Measurements from ENCODE around the gene AGPAT3. TPM values are rescaled to one million over a fixed set of nuclear protein-coding genes. Genes with fewer than 3 reads are reported as not detected.

AGPAT3 gene
- total RNA-seq, 4 donors from 2014 or later, result 61.0 to 77.9 (median 69.4) TPM

- Histone ChIP-seq H3K27me3 (no peaks in the 10 kb centered on the region), H3K4me3 (no peak overlapping the region), H3K9me3 (no peaks in the 10 kb centered on the region), H3K4me1 (peaks cover 20% of the 10 kb centered on the region), H3K36me3 (peaks cover 16% of the 10 kb centered on the region), H3K27ac (peak overlapping the region; percentile 39)
- no peak for DNase-seq (ENCODE audit: low spot score in 2 of 2)
- TF ChIP-seq POLR2A (IDR thresholded peaks at IDR 0.05) (no peak), EP300 (IDR thresholded peaks at IDR 0.05) (no peak)
- 95% methylated on average over 12 of the region's 12 CpGs for WGBS
These were observed 72.2 kb downstream of the AGPAT3 start for GRCh38 chr21:43937051-43937832.

DNA sequence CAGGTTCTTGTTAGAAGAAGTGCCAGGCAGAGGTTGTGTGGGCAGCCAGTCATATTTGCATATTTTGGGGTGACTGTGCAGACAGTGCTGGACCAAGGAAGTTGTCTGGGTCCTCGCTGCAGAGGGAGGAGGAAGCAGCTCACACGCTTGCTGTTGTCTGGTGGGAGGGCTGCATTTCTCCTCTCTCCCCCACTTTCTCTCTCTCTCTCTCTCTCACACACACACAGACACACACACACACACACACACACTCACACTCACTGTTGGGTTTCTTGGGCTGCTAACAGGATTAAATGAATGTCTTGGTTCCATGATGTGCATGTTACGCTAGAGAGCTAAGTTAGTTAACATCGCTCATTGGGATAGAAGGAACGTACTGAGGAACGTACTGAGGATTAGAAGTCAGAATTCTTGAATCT lies 72.9 kb downstream of the AGPAT3 start:
- no peak for TF ChIP-seq POLR2A (IDR thresholded peaks at IDR 0.05)
- TF ChIP-seq POLR2AphosphoS5 (IDR thresholded peaks at IDR 0.05), result no peak
- WGBS, result 98% methylated on average over 6 of the region's 6 CpGs
- DNase-seq (ENCODE audit: low spot score in 2 of 2), result no peak
- Histone ChIP-seq H3K9me3 (no peaks in the 10 kb centered on the region), H3K27ac (no peak overlapping the region), H3K27me3 (no peaks in the 10 kb centered on the region), H3K4me3 (no peak overlapping the region), H3K4me1 (peaks cover 20% of the 10 kb centered on the region), H3K36me3 (peaks cover 19% of the 10 kb centered on the region)

DNA sequence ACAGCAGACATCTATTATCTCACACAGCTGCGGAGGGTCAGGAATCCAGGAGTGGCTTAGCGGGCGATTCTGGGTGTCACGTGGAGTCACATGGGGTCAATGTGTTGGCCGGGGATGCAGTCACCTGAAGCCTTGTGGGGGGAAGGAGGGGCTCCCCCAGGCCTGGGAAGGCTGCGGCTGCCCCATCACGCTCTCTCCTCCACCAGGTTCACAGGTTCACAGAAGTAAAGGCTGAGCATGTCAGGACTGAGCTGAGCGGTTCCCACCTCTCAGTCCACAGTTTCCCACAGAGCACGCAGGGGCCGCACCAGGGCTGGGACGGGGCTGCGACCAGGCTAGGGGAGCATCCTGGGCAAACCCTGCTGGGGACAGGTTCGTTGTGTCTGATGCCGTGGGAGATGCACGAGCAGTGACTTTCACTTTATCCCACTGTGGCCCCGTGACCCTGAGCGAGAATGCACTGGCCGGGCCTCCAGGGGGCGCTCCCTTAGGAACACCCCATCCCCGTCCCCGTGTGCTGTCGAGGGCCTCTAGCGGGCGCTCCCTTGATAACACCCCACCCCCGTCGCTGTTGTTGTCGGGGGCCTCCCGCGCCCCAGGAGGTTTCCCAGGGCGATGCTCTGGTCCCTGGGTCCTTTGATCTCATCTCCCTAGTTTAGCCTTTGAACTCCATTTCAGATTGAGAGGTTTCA lies 73.9 kb downstream of the AGPAT3 start:
- Histone ChIP-seq H3K9me3 (no peaks in the 10 kb centered on the region), H3K27ac (no peak overlapping the region), H3K27me3 (no peaks in the 10 kb centered on the region), H3K4me1 (peaks cover 22% of the 10 kb centered on the region), H3K36me3 (peaks cover 19% of the 10 kb centered on the region), H3K4me3 (peak overlapping the region; percentile 45)
- TF ChIP-seq CTCF (IDR thresholded peaks at IDR 0.05) (peak; percentile 78 to 90), POLR2AphosphoS5 (IDR thresholded peaks at IDR 0.05) (no peak), EP300 (IDR thresholded peaks at IDR 0.05) (no peak), POLR2A (IDR thresholded peaks at IDR 0.05) (no peak)
- WGBS, result 45% methylated on average over 18 of the region's 30 CpGs
- DNase-seq (ENCODE audit: low spot score in 2 of 2), result peak in 1 of 2 donors; percentile 90

GRCh38 chr21:43939443-43940328 lies 74.7 kb downstream of the AGPAT3 start:
- H3K27ac ChIP-seq, result no peak overlapping the region
- peaks cover 29% of the 10 kb centered on the region for H3K4me1 ChIP-seq
- no peaks in the 10 kb centered on the region for H3K27me3 ChIP-seq
- peaks cover 19% of the 10 kb centered on the region for H3K36me3 ChIP-seq
- H3K4me3 ChIP-seq, result no peak overlapping the region
- TF ChIP-seq POLR2A (IDR thresholded peaks at IDR 0.05) (no peak), CTCF (IDR thresholded peaks at IDR 0.05) (no peak), POLR2AphosphoS5 (IDR thresholded peaks at IDR 0.05) (no peak), EP300 (IDR thresholded peaks at IDR 0.05) (no peak)
- WGBS, result 85% methylated on average over 4 of the region's 30 CpGs
- no peak for DNase-seq (ENCODE audit: low spot score in 2 of 2)
- no peaks in the 10 kb centered on the region for H3K9me3 ChIP-seq

DNA sequence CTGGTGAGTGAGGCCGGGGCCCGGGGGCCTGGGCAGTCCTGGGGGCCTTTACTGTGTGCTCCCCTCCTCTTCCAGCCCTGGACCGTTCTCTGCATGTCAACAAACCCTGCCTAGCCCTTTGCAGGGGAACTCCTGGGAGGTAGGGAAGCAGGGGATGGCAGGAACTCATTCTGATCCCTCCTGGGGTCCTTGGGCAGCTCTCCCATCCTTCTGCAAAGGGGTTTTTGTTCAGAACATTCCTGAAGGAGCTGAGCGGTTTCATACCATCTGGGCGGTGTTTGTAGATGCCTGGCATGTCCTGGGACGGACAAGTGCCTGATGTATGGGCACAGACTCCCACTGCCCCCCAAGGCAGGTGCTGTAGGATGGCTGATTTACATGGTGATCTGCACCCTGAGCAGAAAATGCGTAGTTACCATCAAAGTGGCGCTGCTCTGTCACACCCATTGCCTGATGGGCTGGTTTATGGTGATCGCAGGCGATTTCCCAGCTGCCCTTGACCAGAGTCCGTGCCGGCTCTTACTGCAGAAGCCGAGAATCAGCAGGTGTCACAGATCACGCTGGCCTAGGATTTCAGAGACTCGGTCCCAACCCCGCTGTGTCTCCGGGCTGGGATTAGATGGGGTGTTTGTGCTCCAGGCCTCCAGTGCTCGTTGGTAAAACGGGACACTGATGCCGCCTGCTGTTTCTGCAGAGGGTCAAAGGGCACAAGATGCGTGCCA lies 75.5 kb downstream of the AGPAT3 start:
- H3K4me3 ChIP-seq, result no peak overlapping the region
- WGBS, result 97% methylated on average over 7 of the region's 21 CpGs
- DNase-seq (ENCODE audit: low spot score in 2 of 2), result no peak
- H3K4me1 ChIP-seq, result peaks cover 29% of the 10 kb centered on the region
- peaks cover 19% of the 10 kb centered on the region for H3K36me3 ChIP-seq
- no peak overlapping the region for H3K27ac ChIP-seq
- H3K27me3 ChIP-seq, result no peaks in the 10 kb centered on the region
- no peak for TF ChIP-seq POLR2A (IDR thresholded peaks at IDR 0.05)
- TF ChIP-seq EP300 (IDR thresholded peaks at IDR 0.05), result no peak
- TF ChIP-seq POLR2AphosphoS5 (IDR thresholded peaks at IDR 0.05), result no peak
- TF ChIP-seq CTCF (IDR thresholded peaks at IDR 0.05), result no peak
- H3K9me3 ChIP-seq, result no peaks in the 10 kb centered on the region

Measured in suprapubic skin (tissue), 4 donors.